Measurements from ENCODE around the gene DECR2. TPM values are rescaled to one million over a fixed set of nuclear protein-coding genes. Genes with fewer than 3 reads are reported as not detected.

The DECR2 gene
- total and polyA plus RNA-seq, 3 experiments from 2014 or later, result 3.9 to 7.9 (median 6.8) TPM

- CTCF ChIA-PET, result no interaction called here
- peaks cover 7 to 21% (median 13%) of the 10 kb centered on the region in 3 donors for H3K4me1 Mint-ChIP-seq
These were observed 28.6 kb upstream of the DECR2 start for GRCh38 chr16:373020-373598.

DNA sequence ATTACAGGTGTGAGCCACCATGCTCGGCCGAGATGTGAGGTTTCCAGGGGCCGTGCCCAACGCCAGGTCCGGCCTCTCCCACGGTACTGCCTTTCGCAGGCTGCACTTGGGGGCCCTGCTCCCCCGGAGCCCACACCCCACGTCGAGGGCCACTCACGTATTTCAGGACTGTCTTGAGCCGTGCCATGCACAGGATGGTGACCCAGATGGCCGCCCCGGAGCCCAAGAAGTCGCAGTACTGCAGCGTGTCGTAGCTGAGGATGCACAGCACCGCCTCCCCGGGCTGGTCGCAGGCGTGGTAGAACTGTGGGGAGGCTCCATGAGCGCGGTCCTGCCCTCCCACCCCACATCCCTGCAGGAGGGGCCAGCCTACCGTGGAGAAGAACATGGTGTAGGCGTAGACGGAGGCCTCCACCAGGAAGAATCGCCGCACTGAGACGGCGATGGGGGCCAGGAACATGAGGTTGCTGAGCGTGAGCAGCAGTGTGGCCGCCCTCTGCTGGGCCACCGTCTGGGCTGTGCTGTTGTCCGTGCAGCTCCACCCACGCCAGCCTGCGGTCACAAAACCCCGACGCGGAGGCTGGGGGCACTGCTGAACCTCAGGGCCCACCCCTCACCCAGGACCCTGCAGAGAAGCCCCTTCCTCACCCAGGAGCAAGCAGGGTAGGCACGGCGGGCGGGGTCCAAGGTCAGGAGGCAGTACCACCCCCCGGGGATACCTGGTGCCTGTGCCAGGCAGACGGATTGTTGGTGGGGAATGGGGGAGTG lies 27.7 kb upstream of the DECR2 start:
- H3K4me1 Mint-ChIP-seq, result peaks cover 7 to 22% (median 13%) of the 10 kb centered on the region in 3 donors
- Histone ChIP-seq H3K4me3 (ENCODE audit: low read length) (no peak overlapping the region), H3K27ac (ENCODE audit: low read depth, low read length) (no peak overlapping the region), H3K9me3 (ENCODE audit: low read length) (no peaks in the 10 kb centered on the region), H3K36me3 (ENCODE audit: insufficient read depth, low read length) (no peaks in the 10 kb centered on the region), H3K27me3 (ENCODE audit: insufficient read depth, low read length, poor library complexity, severe bottlenecking) (no peaks in the 10 kb centered on the region), H3K4me1 (ENCODE audit: insufficient read depth, low read length) (peaks cover 14% of the 10 kb centered on the region)
- H3K4me3 Mint-ChIP-seq, result no peak overlapping the region
- ChIA-PET CTCF (no interaction called here), POLR2A (no interaction called here)
- peaks cover 0 to 47% (median 0%) of the 10 kb centered on the region in 3 donors for H3K36me3 Mint-ChIP-seq
- no peak for DNase-seq
- no peaks in the 10 kb centered on the region for H3K9me3 Mint-ChIP-seq
- H3K27ac Mint-ChIP-seq, result no peak overlapping the region
- H3K27me3 Mint-ChIP-seq, result no peaks in the 10 kb centered on the region

More at GRCh38 chr16:373020-373598, 28.6 kb upstream of the DECR2 start:
- peaks cover 14% of the 10 kb centered on the region for H3K4me1 ChIP-seq (ENCODE audit: insufficient read depth, low read length)
- Mint-ChIP-seq H3K36me3 (peaks cover 0 to 56% (median 0%) of the 10 kb centered on the region in 3 donors), H3K27me3 (no peaks in the 10 kb centered on the region), H3K4me3 (peak overlapping the region in 1 of 7 donors; percentile 65), H3K27ac (peak overlapping the region in 1 of 8 donors; percentile 58), H3K9me3 (no peaks in the 10 kb centered on the region)
- H3K9me3 ChIP-seq (ENCODE audit: low read length), result no peaks in the 10 kb centered on the region
- no peak overlapping the region for H3K27ac ChIP-seq (ENCODE audit: low read depth, low read length)
- DNase-seq, result no peak
- H3K27me3 ChIP-seq (ENCODE audit: insufficient read depth, low read length, poor library complexity, severe bottlenecking), result no peaks in the 10 kb centered on the region
- POLR2A ChIA-PET, result no interaction called here
- H3K36me3 ChIP-seq (ENCODE audit: insufficient read depth, low read length), result no peaks in the 10 kb centered on the region
- no peak overlapping the region for H3K4me3 ChIP-seq (ENCODE audit: low read length)

- Histone ChIP-seq H3K36me3 (ENCODE audit: insufficient read depth, low read length) (no peaks in the 10 kb centered on the region), H3K9me3 (ENCODE audit: low read length) (no peaks in the 10 kb centered on the region), H3K4me3 (ENCODE audit: low read length) (no peak overlapping the region), H3K27me3 (ENCODE audit: insufficient read depth, low read length, poor library complexity, severe bottlenecking) (no peaks in the 10 kb centered on the region), H3K4me1 (ENCODE audit: insufficient read depth, low read length) (peaks cover 15% of the 10 kb centered on the region), H3K27ac (ENCODE audit: low read depth, low read length) (no peak overlapping the region)
- ChIA-PET CTCF (no interaction called here), POLR2A (no interaction called here)
- H3K27ac Mint-ChIP-seq, result no peak overlapping the region
- no peak overlapping the region for H3K4me3 Mint-ChIP-seq
- DNase-seq, result no peak
- H3K4me1 Mint-ChIP-seq, result peaks cover 7 to 23% (median 10%) of the 10 kb centered on the region in 3 donors
- no peaks in the 10 kb centered on the region for H3K9me3 Mint-ChIP-seq
- peaks cover 0 to 42% (median 0%) of the 10 kb centered on the region in 3 donors for H3K36me3 Mint-ChIP-seq
- no peaks in the 10 kb centered on the region for H3K27me3 Mint-ChIP-seq
These were observed 27.1 kb upstream of the DECR2 start for GRCh38 chr16:374616-374926.

DNA sequence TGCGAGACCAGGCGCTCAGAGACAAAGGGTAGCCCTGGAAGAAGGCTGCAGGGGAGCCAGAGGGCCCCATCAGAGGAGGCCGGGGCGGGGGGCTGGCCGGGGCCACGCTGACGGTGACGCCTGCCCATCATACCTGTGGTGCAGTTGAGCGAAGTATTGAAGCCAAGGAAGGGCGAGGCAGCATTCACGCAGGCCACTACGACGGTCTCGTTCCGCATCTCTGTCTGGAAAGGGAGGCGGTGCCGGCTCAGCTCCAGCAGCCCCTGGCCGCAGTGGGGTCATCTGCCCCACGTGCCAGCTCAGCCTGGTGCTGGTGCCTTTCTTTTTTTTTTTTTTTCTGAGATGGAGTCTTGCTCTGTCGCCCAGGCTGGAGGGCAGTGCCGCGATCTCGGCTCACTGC lies 26.5 kb upstream of the DECR2 start:
- H3K4me3 ChIP-seq (ENCODE audit: low read length), result no peak overlapping the region
- ChIA-PET CTCF (no interaction called here), POLR2A (no interaction called here)
- no peak overlapping the region for H3K27ac Mint-ChIP-seq
- H3K36me3 ChIP-seq (ENCODE audit: insufficient read depth, low read length), result no peaks in the 10 kb centered on the region
- H3K27me3 ChIP-seq (ENCODE audit: insufficient read depth, low read length, poor library complexity, severe bottlenecking), result no peaks in the 10 kb centered on the region
- H3K27me3 Mint-ChIP-seq, result no peaks in the 10 kb centered on the region
- H3K27ac ChIP-seq (ENCODE audit: low read depth, low read length), result no peak overlapping the region
- no peaks in the 10 kb centered on the region for H3K9me3 Mint-ChIP-seq
- peaks cover 11 to 25% (median 12%) of the 10 kb centered on the region in 3 donors for H3K4me1 Mint-ChIP-seq
- DNase-seq, result no peak
- H3K36me3 Mint-ChIP-seq, result peaks cover 0 to 41% (median 0%) of the 10 kb centered on the region in 3 donors
- no peak overlapping the region for H3K4me3 Mint-ChIP-seq
- H3K9me3 ChIP-seq (ENCODE audit: low read length), result no peaks in the 10 kb centered on the region
- peaks cover 15% of the 10 kb centered on the region for H3K4me1 ChIP-seq (ENCODE audit: insufficient read depth, low read length)

GRCh38 chr16:375927-376816 lies 25.5 kb upstream of the DECR2 start:
- no peak overlapping the region for H3K4me3 Mint-ChIP-seq
- ChIA-PET POLR2A (no interaction called here), CTCF (no interaction called here)
- no peaks in the 10 kb centered on the region for H3K27me3 Mint-ChIP-seq
- no peaks in the 10 kb centered on the region for H3K9me3 Mint-ChIP-seq
- H3K27ac ChIP-seq (ENCODE audit: low read depth, low read length), result no peak overlapping the region
- H3K27me3 ChIP-seq (ENCODE audit: insufficient read depth, low read length, poor library complexity, severe bottlenecking), result no peaks in the 10 kb centered on the region
- H3K4me3 ChIP-seq (ENCODE audit: low read length), result no peak overlapping the region
- no peaks in the 10 kb centered on the region for H3K36me3 ChIP-seq (ENCODE audit: insufficient read depth, low read length)
- H3K4me1 Mint-ChIP-seq, result peaks cover 5 to 20% (median 9%) of the 10 kb centered on the region in 3 donors
- H3K9me3 ChIP-seq (ENCODE audit: low read length), result no peaks in the 10 kb centered on the region
- H3K4me1 ChIP-seq (ENCODE audit: insufficient read depth, low read length), result peaks cover 8% of the 10 kb centered on the region
- DNase-seq, result no peak
- H3K27ac Mint-ChIP-seq, result no peak overlapping the region
- peaks cover 0 to 38% (median 0%) of the 10 kb centered on the region in 3 donors for H3K36me3 Mint-ChIP-seq

DNA sequence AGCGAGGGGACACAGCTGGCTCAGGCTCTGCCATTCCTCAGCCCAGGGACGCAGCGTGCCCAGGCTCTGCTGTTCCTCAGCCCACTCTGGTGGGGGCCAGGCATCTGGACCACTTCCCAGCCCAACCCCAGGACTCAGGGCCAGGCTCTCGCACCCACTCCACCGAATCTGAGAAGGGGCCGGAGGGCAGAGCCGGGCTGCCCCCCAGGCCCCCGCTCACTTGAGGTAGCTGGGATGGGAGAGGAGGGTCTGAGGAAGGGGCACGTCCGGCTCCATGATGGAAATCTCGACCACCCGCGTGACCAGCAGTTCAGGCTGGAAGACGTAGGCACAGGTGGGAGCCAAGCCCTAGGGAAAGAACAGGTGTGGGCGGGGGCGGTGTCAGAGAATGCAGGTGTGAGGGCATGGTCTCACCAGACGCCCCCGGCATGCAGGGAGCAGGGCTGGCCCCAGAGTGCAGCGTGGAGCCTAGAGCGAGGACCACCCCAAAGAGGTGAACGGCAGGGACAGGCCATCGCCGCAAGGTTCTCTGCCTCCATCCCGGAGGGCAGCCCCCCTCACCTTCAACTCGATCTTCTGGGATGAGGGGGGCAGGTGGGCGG lies 24.8 kb upstream of the DECR2 start:
- Histone ChIP-seq H3K27ac (ENCODE audit: low read depth, low read length) (no peak overlapping the region), H3K4me1 (ENCODE audit: insufficient read depth, low read length) (peaks cover 8% of the 10 kb centered on the region), H3K4me3 (ENCODE audit: low read length) (no peak overlapping the region), H3K36me3 (ENCODE audit: insufficient read depth, low read length) (no peaks in the 10 kb centered on the region), H3K9me3 (ENCODE audit: low read length) (no peaks in the 10 kb centered on the region), H3K27me3 (ENCODE audit: insufficient read depth, low read length, poor library complexity, severe bottlenecking) (no peaks in the 10 kb centered on the region)
- ChIA-PET POLR2A (no interaction called here), CTCF (no interaction called here)
- Mint-ChIP-seq H3K27me3 (no peaks in the 10 kb centered on the region), H3K4me1 (peaks cover 5 to 18% (median 8%) of the 10 kb centered on the region in 3 donors), H3K9me3 (no peaks in the 10 kb centered on the region), H3K27ac (no peak overlapping the region), H3K4me3 (peak overlapping the region in 1 of 7 donors; percentile 76), H3K36me3 (peaks cover 0 to 35% (median 0%) of the 10 kb centered on the region in 3 donors)
- DNase-seq, result no peak

DNA sequence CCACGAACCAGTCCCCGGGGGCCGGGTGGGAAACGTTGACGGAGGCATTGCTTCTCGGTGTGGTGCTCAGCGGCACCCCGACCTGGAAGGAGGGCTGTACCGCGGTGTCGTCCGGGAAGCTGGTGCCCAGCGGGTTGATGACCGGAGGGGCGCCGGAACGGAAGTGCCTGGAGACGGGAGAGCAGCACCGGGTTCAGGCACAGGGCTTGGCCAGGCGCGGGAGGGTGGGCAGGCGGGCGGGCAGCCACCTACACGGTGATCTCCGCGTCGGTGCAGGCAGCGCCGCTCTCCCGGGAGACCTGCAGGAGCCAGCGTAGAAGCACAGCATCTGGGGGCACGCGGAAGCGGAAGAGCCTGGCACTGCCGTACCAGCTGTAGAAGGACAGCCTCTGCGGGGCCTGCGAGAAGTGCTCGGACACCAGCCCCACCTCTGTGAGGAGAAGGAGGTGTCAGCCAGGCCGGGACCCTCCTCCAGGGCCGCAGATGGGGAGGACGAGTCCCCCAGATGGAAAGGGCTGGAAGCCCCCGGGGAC lies 24.2 kb upstream of the DECR2 start:
- Mint-ChIP-seq H3K36me3 (peaks cover 0 to 32% (median 0%) of the 10 kb centered on the region in 3 donors), H3K4me3 (no peak overlapping the region), H3K4me1 (peaks cover 8 to 19% (median 9%) of the 10 kb centered on the region in 3 donors), H3K9me3 (no peaks in the 10 kb centered on the region), H3K27ac (no peak overlapping the region), H3K27me3 (no peaks in the 10 kb centered on the region)
- no peak for DNase-seq
- H3K27ac ChIP-seq (ENCODE audit: low read depth, low read length), result no peak overlapping the region
- POLR2A ChIA-PET, result no interaction called here
- CTCF ChIA-PET, result no interaction called here
- no peak overlapping the region for H3K4me3 ChIP-seq (ENCODE audit: low read length)
- peaks cover 8% of the 10 kb centered on the region for H3K4me1 ChIP-seq (ENCODE audit: insufficient read depth, low read length)
- H3K9me3 ChIP-seq (ENCODE audit: low read length), result no peaks in the 10 kb centered on the region
- no peaks in the 10 kb centered on the region for H3K36me3 ChIP-seq (ENCODE audit: insufficient read depth, low read length)
- no peaks in the 10 kb centered on the region for H3K27me3 ChIP-seq (ENCODE audit: insufficient read depth, low read length, poor library complexity, severe bottlenecking)

All from CD8-positive, alpha-beta memory T cell (primary cell).